ENCODE results near the gene IFNB1. TPM values are rescaled to one million over a fixed set of nuclear protein-coding genes. Genes with fewer than 3 reads are reported as not detected.

Gene IFNB1
- total RNA-seq, 1 experiment from 2014 or later: not detected

DNA sequence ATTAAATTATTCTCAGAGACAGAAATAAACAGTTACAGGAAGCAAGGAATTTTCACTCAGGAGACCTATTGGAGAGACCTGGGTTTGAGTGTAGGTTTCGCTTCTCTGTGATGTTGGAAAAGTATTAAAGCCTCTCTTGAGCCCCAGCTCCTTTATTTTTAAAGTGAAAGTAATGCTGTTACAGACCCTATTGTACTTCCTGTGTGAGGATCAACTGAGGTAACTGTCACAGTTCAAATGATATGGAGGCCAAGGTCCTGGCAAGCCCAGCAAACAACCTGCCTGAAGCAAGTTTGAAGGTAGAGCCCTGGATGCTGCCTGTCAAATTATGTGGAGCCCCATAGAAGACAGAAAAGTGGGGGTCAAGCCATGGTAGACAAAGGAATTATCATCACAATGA is 38.4 kb downstream of the IFNB1 start:
- Histone ChIP-seq H3K79me2 (ENCODE audit: insufficient read depth, low read length) (no peaks in the 10 kb centered on the region), H3K18ac (ENCODE audit: insufficient read length, low read depth, low read length) (no peak overlapping the region), H3K14ac (ENCODE audit: insufficient read depth, low read length) (no peak overlapping the region), H3K4me1 (ENCODE audit: insufficient read depth, low read length) (no peaks in the 10 kb centered on the region; the same call in 1 of the 2 replicates), H4K8ac (replicated peaks; ENCODE audit: insufficient read length, low read depth, low read length) (no peak overlapping the region), H3K23me2 (ENCODE audit: insufficient read length, low read depth, low read length, poor library complexity, severe bottlenecking) (no peaks in the 10 kb centered on the region), H3K23ac (ENCODE audit: insufficient read length, low read depth, low read length) (no peak overlapping the region), H3K56ac (ENCODE audit: insufficient read length, low read depth, low read length) (no peak overlapping the region), H3K27ac (ENCODE audit: insufficient read length, low read depth, low read length) (no peak overlapping the region), H4K20me1 (ENCODE audit: control insufficient read depth, insufficient read depth, insufficient read length) (no peaks in the 10 kb centered on the region), H3K9ac (ENCODE audit: extremely low read depth, insufficient read length, low read length) (no peak overlapping the region), H2BK5ac (ENCODE audit: insufficient read length, low read length) (no peak overlapping the region), H3K79me1 (ENCODE audit: insufficient read depth, low read depth, low read length, poor library complexity, severe bottlenecking) (no peaks in the 10 kb centered on the region), H3T11ph (ENCODE audit: low read length) (no peak overlapping the region), H3K4ac (ENCODE audit: low read depth, low read length) (no peak overlapping the region), H4K5ac (ENCODE audit: insufficient read length, low read depth, low read length) (no peak overlapping the region), H3K4me2 (ENCODE audit: insufficient read depth, insufficient read length, low read length) (no peak overlapping the region), H2AFZ (ENCODE audit: low read length) (no peak overlapping the region), H4K91ac (ENCODE audit: insufficient read length, low read depth, low read length) (no peak overlapping the region), H2BK12ac (ENCODE audit: insufficient read length, low read depth, low read length) (no peak overlapping the region), H3K27me3 (ENCODE audit: insufficient read depth, low read length) (no peaks in the 10 kb centered on the region), H3K9me3 (ENCODE audit: control insufficient read depth, low read depth, low read length) (no peaks in the 10 kb centered on the region), H2AK5ac (ENCODE audit: insufficient read length, low read length) (no peak overlapping the region), H2BK20ac (ENCODE audit: low read depth, low read length, poor library complexity, severe bottlenecking) (no peak overlapping the region), H2BK120ac (ENCODE audit: low read depth, low read length, poor library complexity, severe bottlenecking) (no peak overlapping the region), H2BK15ac (ENCODE audit: low read depth, low read length) (no peak overlapping the region)
- WGBS (ENCODE audit: extremely low coverage, insufficient read length, low lambda C conversion rate): no CpG with 5 or more reads among the region's 1 CpG
- TF ChIP-seq, protein P1, sequence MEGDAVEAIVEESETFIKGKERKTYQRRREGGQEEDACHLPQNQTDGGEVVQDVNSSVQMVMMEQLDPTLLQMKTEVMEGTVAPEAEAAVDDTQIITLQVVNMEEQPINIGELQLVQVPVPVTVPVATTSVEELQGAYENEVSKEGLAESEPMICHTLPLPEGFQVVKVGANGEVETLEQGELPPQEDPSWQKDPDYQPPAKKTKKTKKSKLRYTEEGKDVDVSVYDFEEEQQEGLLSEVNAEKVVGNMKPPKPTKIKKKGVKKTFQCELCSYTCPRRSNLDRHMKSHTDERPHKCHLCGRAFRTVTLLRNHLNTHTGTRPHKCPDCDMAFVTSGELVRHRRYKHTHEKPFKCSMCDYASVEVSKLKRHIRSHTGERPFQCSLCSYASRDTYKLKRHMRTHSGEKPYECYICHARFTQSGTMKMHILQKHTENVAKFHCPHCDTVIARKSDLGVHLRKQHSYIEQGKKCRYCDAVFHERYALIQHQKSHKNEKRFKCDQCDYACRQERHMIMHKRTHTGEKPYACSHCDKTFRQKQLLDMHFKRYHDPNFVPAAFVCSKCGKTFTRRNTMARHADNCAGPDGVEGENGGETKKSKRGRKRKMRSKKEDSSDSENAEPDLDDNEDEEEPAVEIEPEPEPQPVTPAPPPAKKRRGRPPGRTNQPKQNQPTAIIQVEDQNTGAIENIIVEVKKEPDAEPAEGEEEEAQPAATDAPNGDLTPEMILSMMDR (conservative IDR thresholded peaks at IDR 0.05): no peak
- H3K4me1 Mint-ChIP-seq: peaks cover 13 to 15% of the 10 kb centered on the region in 2 experiments
- H3K27me3 Mint-ChIP-seq (ENCODE audit: low read depth): peaks cover 2% of the 10 kb centered on the region
- no peak overlapping the region for H3K27ac Mint-ChIP-seq
- no peak overlapping the region for H3K4me3 Mint-ChIP-seq
- H3K36me3 Mint-ChIP-seq (ENCODE audit: insufficient read depth in 1 of 3, low read depth in 3 of 3): no peaks in the 10 kb centered on the region
- DNase-seq: no peak
- no peaks in the 10 kb centered on the region; a peak in 1 of 5 replicates for H3K9me3 Mint-ChIP-seq

All from H9 (cell line).